ENCODE measurements around the gene EPHB1.

The EPHB1 gene

GRCh38 chr3:134832585-134832984 is 37.5 kb downstream of the EPHB1 start:
- H3K27ac Mint-ChIP-seq: no peak overlapping the region
- CTCF ChIA-PET: no interaction called here
- no peak for DNase-seq
- H3K27me3 Mint-ChIP-seq: peaks cover 54% of the 10 kb centered on the region
- no peak overlapping the region for H3K4me3 Mint-ChIP-seq
- H3K9me3 Mint-ChIP-seq: no peaks in the 10 kb centered on the region
- no peaks in the 10 kb centered on the region for H3K4me1 Mint-ChIP-seq
- H3K36me3 Mint-ChIP-seq: no peaks in the 10 kb centered on the region

GRCh38 chr3:134833453-134834163 is 38.5 kb downstream of the EPHB1 start:
- peaks cover 46% of the 10 kb centered on the region for H3K27me3 Mint-ChIP-seq
- CTCF ChIA-PET: no interaction called here
- no peak overlapping the region for H3K4me3 Mint-ChIP-seq
- no peaks in the 10 kb centered on the region for H3K4me1 Mint-ChIP-seq
- no peak for DNase-seq
- no peaks in the 10 kb centered on the region for H3K36me3 Mint-ChIP-seq
- no peak overlapping the region for H3K27ac Mint-ChIP-seq
- H3K9me3 Mint-ChIP-seq: no peaks in the 10 kb centered on the region

DNA sequence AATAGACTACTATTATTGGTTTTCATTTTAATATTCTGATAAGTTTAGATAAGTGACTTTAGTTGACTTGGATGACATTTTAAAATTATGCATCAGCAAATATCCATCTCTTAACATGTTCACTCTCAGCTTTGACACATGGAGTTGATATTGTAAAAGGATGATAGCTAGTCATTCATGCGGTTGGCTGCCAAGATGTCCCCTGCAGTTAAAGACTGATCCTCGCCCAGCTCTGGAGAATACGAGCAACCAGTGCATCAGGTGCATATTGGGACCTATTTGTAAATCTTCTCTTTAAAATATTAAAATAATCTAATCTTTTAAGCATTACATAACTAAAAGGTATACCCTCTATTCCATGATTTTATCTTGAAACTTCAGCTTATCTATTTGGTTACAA is 41.9 kb downstream of the EPHB1 start:
- H3K4me1 Mint-ChIP-seq: no peaks in the 10 kb centered on the region
- no peaks in the 10 kb centered on the region for H3K36me3 Mint-ChIP-seq
- H3K9me3 Mint-ChIP-seq: no peaks in the 10 kb centered on the region
- CTCF ChIA-PET: interaction anchor here (0.8 to 4.5 kb wide), 2 partner anchors 34 to 42 kb away, joined by 3 to 21 read pairs; partner anchors contain the start of gene EPHB1
- H3K4me3 Mint-ChIP-seq: no peak overlapping the region
- no peak overlapping the region for H3K27ac Mint-ChIP-seq
- peaks cover 46% of the 10 kb centered on the region for H3K27me3 Mint-ChIP-seq
- DNase-seq: no peak

- Mint-ChIP-seq H3K27me3 (peaks cover 45% of the 10 kb centered on the region), H3K9me3 (peaks cover 3% of the 10 kb centered on the region), H3K4me3 (no peak overlapping the region), H3K27ac (no peak overlapping the region), H3K36me3 (no peaks in the 10 kb centered on the region), H3K4me1 (no peaks in the 10 kb centered on the region)
- CTCF ChIA-PET: interaction anchor here (0.7 to 4.5 kb wide), 6 partner anchors 16 to 47 kb away, joined by 3 to 21 read pairs (median 4); partner anchors contain the start of gene EPHB1
- no peak for DNase-seq
Measured at GRCh38 chr3:134838599-134838998, 43.5 kb downstream of the EPHB1 start.

GRCh38 chr3:134839422-134839821 is 44.4 kb downstream of the EPHB1 start:
- CTCF ChIA-PET: interaction anchor here (1.0 to 4.5 kb wide), 2 partner anchors 39 to 45 kb away, joined by 5 to 21 read pairs; partner anchors contain the start of gene EPHB1
- no peak overlapping the region for H3K27ac Mint-ChIP-seq
- H3K27me3 Mint-ChIP-seq: peaks cover 40% of the 10 kb centered on the region
- no peak overlapping the region for H3K4me3 Mint-ChIP-seq
- H3K36me3 Mint-ChIP-seq: no peaks in the 10 kb centered on the region
- H3K9me3 Mint-ChIP-seq: peaks cover 6% of the 10 kb centered on the region
- DNase-seq: no peak
- no peaks in the 10 kb centered on the region for H3K4me1 Mint-ChIP-seq

DNA sequence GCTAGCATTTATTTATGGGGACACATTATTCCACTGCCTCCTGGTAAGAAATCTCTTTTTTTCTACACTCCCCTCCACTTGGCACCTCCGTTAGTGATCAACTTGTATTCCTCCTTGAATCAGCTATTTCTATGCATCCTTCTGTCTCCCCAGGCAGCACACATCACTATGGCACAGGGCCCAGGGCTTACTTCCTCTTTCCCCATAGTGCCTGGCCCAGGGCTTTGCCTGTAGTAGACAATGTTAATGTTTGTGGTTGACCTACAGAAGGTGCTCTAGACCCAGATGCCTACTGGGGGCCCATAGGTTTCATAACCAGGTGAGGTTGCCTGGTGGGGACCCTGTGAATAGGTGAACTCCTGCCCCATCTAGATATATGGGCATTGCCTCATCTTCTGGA is 44.9 kb downstream of the EPHB1 start:
- H3K27me3 Mint-ChIP-seq: peaks cover 43% of the 10 kb centered on the region
- CTCF ChIA-PET: interaction anchor here (4.5 kb wide), 1 partner anchor 45 kb away, joined by 21 read pairs; the partner anchor contains the start of gene EPHB1
- peaks cover 6% of the 10 kb centered on the region for H3K9me3 Mint-ChIP-seq
- no peak for DNase-seq
- H3K36me3 Mint-ChIP-seq: no peaks in the 10 kb centered on the region
- no peak overlapping the region for H3K27ac Mint-ChIP-seq
- H3K4me3 Mint-ChIP-seq: no peak overlapping the region
- H3K4me1 Mint-ChIP-seq: no peaks in the 10 kb centered on the region

DNA sequence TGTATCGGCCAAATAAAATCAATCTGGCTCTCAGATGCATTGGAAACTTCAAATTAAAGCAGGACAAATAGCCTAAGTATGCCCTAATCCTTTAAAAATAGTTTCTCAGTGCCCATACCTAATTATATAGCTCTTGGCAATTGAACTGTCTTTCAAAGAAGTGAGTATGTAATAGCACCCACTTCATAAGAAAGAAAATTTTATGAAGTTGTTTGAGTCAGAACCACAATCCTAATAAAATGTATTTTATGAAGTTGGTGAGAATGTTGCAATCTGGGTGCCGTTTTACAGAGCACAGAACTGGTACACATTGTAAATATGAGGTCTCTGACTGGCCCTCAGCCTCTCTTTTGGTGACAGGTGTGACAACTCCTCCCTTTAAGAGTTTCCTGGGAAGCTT is 45.4 kb downstream of the EPHB1 start:
- H3K9me3 Mint-ChIP-seq: peaks cover 6% of the 10 kb centered on the region
- no peak for DNase-seq
- no peaks in the 10 kb centered on the region for H3K36me3 Mint-ChIP-seq
- H3K4me1 Mint-ChIP-seq: no peaks in the 10 kb centered on the region
- no peak overlapping the region for H3K27ac Mint-ChIP-seq
- CTCF ChIA-PET: interaction anchor here (4.5 kb wide), 1 partner anchor 46 kb away, joined by 21 read pairs; the partner anchor contains the start of gene EPHB1
- peaks cover 38% of the 10 kb centered on the region for H3K27me3 Mint-ChIP-seq
- no peak overlapping the region for H3K4me3 Mint-ChIP-seq

GRCh38 chr3:134846084-134846483 is 51.0 kb downstream of the EPHB1 start:
- Mint-ChIP-seq H3K27ac (no peak overlapping the region), H3K27me3 (peaks cover 38% of the 10 kb centered on the region), H3K36me3 (no peaks in the 10 kb centered on the region), H3K4me1 (no peaks in the 10 kb centered on the region), H3K9me3 (peaks cover 6% of the 10 kb centered on the region), H3K4me3 (no peak overlapping the region)
- CTCF ChIA-PET: no interaction called here
- DNase-seq: no peak

DNA sequence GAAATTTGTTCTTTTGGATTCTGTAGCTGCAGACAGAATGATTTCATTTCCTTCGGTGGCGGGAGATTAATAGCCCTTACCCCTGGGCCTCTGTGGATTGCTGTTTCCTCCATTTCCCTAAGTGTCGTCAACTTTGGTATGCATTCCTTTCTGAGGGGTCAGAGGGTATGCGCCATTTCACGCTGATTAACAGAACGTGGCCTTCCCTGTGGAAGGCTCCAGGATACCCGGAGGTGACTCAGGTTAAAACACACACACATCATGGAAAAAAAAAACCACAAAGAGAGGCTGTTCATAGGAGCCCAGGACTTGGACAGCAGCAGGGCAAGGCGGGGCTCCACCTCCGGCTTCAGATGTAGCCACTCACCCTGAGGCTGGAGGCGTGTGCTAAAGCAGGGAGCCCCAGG is 51.9 kb downstream of the EPHB1 start:
- Mint-ChIP-seq H3K27me3 (peaks cover 36% of the 10 kb centered on the region), H3K36me3 (no peaks in the 10 kb centered on the region), H3K4me1 (no peaks in the 10 kb centered on the region), H3K4me3 (no peak overlapping the region), H3K27ac (no peak overlapping the region), H3K9me3 (peaks cover 6% of the 10 kb centered on the region)
- DNase-seq: no peak
- CTCF ChIA-PET: no interaction called here

DNA sequence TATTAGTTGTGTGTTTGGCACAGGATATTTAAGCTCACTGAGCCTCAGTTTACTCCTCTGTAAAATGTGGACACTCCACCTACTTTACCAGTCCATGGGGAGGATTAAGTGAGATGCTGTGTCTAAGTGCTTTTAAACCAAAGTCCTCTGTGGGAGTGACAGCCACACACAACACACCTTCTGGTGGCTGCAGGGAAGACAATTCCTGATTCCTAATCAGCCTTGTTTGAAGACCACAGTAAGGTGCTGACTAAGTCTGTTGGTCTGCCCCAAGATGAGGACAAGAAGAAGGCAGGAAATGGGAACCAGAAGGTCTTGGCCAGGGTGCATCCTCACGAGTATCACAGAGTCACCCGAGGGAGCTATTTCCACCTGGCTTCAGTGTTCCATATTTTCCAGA is 52.3 kb downstream of the EPHB1 start:
- CTCF ChIA-PET: no interaction called here
- Mint-ChIP-seq H3K4me1 (peaks cover 2% of the 10 kb centered on the region), H3K27ac (no peak overlapping the region), H3K4me3 (no peak overlapping the region), H3K36me3 (no peaks in the 10 kb centered on the region), H3K9me3 (peaks cover 6% of the 10 kb centered on the region), H3K27me3 (peaks cover 33% of the 10 kb centered on the region)
- DNase-seq: no peak

GRCh38 chr3:134849561-134849960 is 54.5 kb downstream of the EPHB1 start:
- Mint-ChIP-seq H3K27me3 (peaks cover 33% of the 10 kb centered on the region), H3K4me3 (no peak overlapping the region), H3K27ac (no peak overlapping the region), H3K9me3 (no peaks in the 10 kb centered on the region), H3K4me1 (peaks cover 14% of the 10 kb centered on the region), H3K36me3 (no peaks in the 10 kb centered on the region)
- no peak for DNase-seq
- CTCF ChIA-PET: no interaction called here

GRCh38 chr3:134850761-134851160 is 55.7 kb downstream of the EPHB1 start:
- DNase-seq: no peak
- CTCF ChIA-PET: no interaction called here
- H3K4me1 Mint-ChIP-seq: peaks cover 14% of the 10 kb centered on the region
- H3K4me3 Mint-ChIP-seq: no peak overlapping the region
- no peaks in the 10 kb centered on the region for H3K9me3 Mint-ChIP-seq
- no peak overlapping the region for H3K27ac Mint-ChIP-seq
- no peaks in the 10 kb centered on the region for H3K36me3 Mint-ChIP-seq
- peaks cover 30% of the 10 kb centered on the region for H3K27me3 Mint-ChIP-seq

DNA sequence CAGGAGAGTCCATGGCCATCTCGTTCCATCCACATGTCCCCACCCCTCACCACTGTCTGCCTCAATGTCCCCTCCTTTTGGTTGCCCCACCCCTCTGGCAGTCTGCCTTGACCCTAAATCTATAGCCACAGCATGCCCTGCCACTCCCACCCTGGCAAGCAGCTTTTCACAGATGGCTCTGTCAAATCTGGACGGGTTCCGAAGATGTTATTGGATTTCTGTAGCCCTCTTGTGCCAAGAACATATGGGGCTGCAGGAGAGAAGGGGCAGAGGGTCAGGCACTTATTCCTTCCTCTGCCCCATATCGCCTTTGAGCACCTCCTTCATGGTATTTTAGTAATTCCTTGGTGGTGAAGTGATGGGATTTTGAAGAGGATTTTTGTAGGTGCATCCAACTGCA is 57.1 kb downstream of the EPHB1 start:
- Mint-ChIP-seq H3K4me3 (no peak overlapping the region), H3K27ac (no peak overlapping the region), H3K9me3 (no peaks in the 10 kb centered on the region), H3K27me3 (peaks cover 34% of the 10 kb centered on the region), H3K4me1 (peaks cover 14% of the 10 kb centered on the region), H3K36me3 (no peaks in the 10 kb centered on the region)
- no peak for DNase-seq
- CTCF ChIA-PET: no interaction called here

DNA sequence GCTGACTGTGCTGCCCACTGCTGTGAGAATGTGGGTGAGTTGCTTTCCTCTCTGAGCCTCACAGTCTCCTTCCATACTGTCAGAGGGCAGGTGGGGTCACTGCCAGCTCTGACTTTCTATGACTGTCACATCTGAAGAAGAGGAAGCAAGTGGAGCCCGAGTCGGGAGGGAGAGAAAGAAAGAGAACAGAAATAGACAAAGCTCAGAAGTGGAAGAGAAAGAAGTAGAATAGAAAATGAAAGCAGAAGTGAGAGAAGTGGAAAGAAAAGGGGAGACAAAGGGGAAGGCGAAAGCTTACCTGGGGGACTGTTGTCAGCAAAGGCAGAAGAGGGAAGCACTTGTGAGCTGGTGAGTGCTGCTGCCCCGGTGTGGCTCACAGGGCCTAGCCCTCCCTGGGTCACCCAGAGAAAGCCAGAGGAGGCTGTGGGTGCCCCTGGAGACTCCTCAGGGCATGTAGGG is 57.9 kb downstream of the EPHB1 start:
- Mint-ChIP-seq H3K36me3 (no peaks in the 10 kb centered on the region), H3K4me1 (peaks cover 14% of the 10 kb centered on the region), H3K4me3 (no peak overlapping the region), H3K27ac (peak overlapping the region; percentile 40), H3K9me3 (no peaks in the 10 kb centered on the region), H3K27me3 (peaks cover 37% of the 10 kb centered on the region)
- DNase-seq: peak; percentile 23
- CTCF ChIA-PET: no interaction called here

DNA sequence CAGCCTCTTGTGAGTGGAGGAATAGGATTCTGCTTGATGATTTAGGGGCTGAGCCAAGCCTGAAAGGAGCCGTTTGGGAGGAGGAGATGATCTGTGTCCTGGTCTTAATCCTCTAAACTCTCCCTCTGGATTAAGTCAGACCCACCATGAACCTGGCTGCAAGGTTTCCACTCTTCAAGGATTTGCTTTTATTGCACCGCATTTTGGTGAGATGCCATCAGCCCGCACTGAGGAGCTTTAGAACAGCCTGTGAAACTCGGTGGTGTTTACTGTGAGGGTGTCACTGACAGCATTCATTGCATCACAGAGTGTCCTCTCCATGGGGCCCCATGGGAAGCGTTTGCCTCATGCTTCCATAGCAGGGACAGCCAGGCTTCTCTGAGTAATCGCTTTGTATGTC is 59.2 kb downstream of the EPHB1 start:
- Mint-ChIP-seq H3K27ac (no peak overlapping the region), H3K27me3 (peaks cover 30% of the 10 kb centered on the region), H3K9me3 (no peaks in the 10 kb centered on the region), H3K36me3 (no peaks in the 10 kb centered on the region), H3K4me3 (no peak overlapping the region), H3K4me1 (peaks cover 14% of the 10 kb centered on the region)
- CTCF ChIA-PET: no interaction called here
- no peak for DNase-seq
